ENCODE data around the gene ARSG. TPM values are rescaled to one million over a fixed set of nuclear protein-coding genes. Genes with fewer than 3 reads are reported as not detected.

Gene ARSG
- total and polyA plus RNA-seq, 10 of the 15 experiments (the other 5 are each of a cell fraction or from before 2014, with no cell fraction given): 2.9 to 13.5 (median 7.6) TPM

- no peaks in the 10 kb centered on the region for H3K9me3 ChIP-seq (replicated peaks; ENCODE audit: control insufficient read depth, insufficient read depth, low read length)
- ChIA-PET CTCF (interaction anchor here (0.5 kb wide), 1 partner anchor 975 kb away, joined by 3 read pairs; no protein-coding TSS in a partner anchor), RAD21 (ENCODE audit: unreplicated experiment) (no interaction called here), SMC1A (ENCODE audit: uncharacterized antibody, unreplicated experiment) (interaction anchor here (0.6 kb wide), 1 partner anchor 55 kb away, joined by 3 read pairs; no protein-coding TSS in a partner anchor), POLR2A (interaction anchor here (0.6 kb wide), 1 partner anchor 355 kb away, joined by 3 read pairs; no protein-coding TSS in a partner anchor)
- DNase-seq (ENCODE audit: low read depth, low spot score): no peak
- no peak overlapping the region for H3K27ac ChIP-seq (ENCODE audit: control insufficient read depth, insufficient read depth)
- no peaks in the 10 kb centered on the region for H3K4me1 ChIP-seq (ENCODE audit: control insufficient read depth, insufficient read depth, low read length)
- ATAC-seq: no peak
- FAIRE-seq: no peak
- in situ Hi-C loops (cut with MboI): no loop called here
- H4K20me1 ChIP-seq (ENCODE audit: control insufficient read depth, insufficient read depth): no peaks in the 10 kb centered on the region
- H3K79me2 ChIP-seq (ENCODE audit: control insufficient read depth, insufficient read depth, low read length): no peaks in the 10 kb centered on the region
- no peak overlapping the region for H3K4me2 ChIP-seq (ENCODE audit: control insufficient read depth, insufficient read depth)
- H3K9ac ChIP-seq (ENCODE audit: control insufficient read depth, insufficient read depth, low read length): no peak overlapping the region
- no peak overlapping the region for H2AFZ ChIP-seq (ENCODE audit: control insufficient read depth, low read depth, low read length)
- no peak overlapping the region for H3K4me3 ChIP-seq
- TF ChIP-seq ATF3 (IDR thresholded peaks at IDR 0.05; ENCODE audit: borderline replicate concordance, extremely low read depth, low read depth, low read length) (no peak), ZNF274 (IDR thresholded peaks at IDR 0.05; ENCODE audit: insufficient read depth, insufficient read length) (no peak), IRF4 (IDR thresholded peaks at IDR 0.05; ENCODE audit: low read depth, low read length) (no peak), ZNF24 (IDR thresholded peaks at IDR 0.05) (no peak), BCL3 (IDR thresholded peaks at IDR 0.05; ENCODE audit: borderline replicate concordance, insufficient read depth, low read depth, low read length, poor library complexity, severe bottlenecking) (no peak), IKZF1 (conservative IDR thresholded peaks at IDR 0.05) (no peak), MYB (IDR thresholded peaks at IDR 0.05; ENCODE audit: borderline replicate concordance, low read depth, low read length) (no peak), PAX8 (IDR thresholded peaks at IDR 0.05) (no peak), NFYB (IDR thresholded peaks at IDR 0.05; ENCODE audit: insufficient read depth, low read depth, low read length) (no peak), WRNIP1 (IDR thresholded peaks at IDR 0.05; ENCODE audit: borderline replicate concordance, low read depth, low read length) (no peak), ELK1 (IDR thresholded peaks at IDR 0.05; ENCODE audit: low read depth, low read length) (no peak), CBX3 (IDR thresholded peaks at IDR 0.05; ENCODE audit: borderline replicate concordance, low read depth) (no peak)
- 79% methylated on average over 11 of the region's 11 CpGs for WGBS (ENCODE audit: insufficient coverage, insufficient replicate concordance, low lambda C conversion rate, missing lambda C conversion rate)
- intact Hi-C loops (cut with micrococcal nuclease; ENCODE audit: unreplicated experiment): no loop called here
- no TSS peak for BruUV-seq (replicated peaks)
- H3K36me3 ChIP-seq (ENCODE audit: control insufficient read depth in 2 of 2, insufficient read depth in 2 of 2, low read length in 1 of 2): no peaks in the 10 kb centered on the region
- no peaks in the 10 kb centered on the region; a peak in 1 of 4 replicates for H3K27me3 ChIP-seq (replicated peaks in 1 of 2; ENCODE audit: control insufficient read depth in 2 of 2, insufficient read depth in 2 of 2, low read length in 1 of 2)
Measured at GRCh38 chr17:68379692-68380677, 88.7 kb downstream of the ARSG start.
